Liver (tissue), 9 donors: ENCODE measurements around the gene DAO. TPM values are rescaled to one million over a fixed set of nuclear protein-coding genes. Genes with fewer than 3 reads are reported as not detected.
A peak's percentile ranks its signal among the peaks of the same experiment; 100 is the strongest.

Source experiments
- DNase-seq: peaks from one replicate; pipeline ENCODE4 v3.0.0-alpha.2; 2017; ENCODE audit warnings: low spot score
- H3K27ac ChIP-seq, 2 donors: one replicate each; pipeline ENCODE4 v1.7.0; 2013; ENCODE audit warnings: inconsistent platforms in 2 of 2, low read length in 2 of 2, control low read depth in 1 of 2, low read depth in 1 of 2, mild to moderate bottlenecking in 1 of 2
- H3K27me3 ChIP-seq, 4 donors: one replicate each; pipeline versions ENCODE4 v1.6.1 to v1.7.0; 2013; ENCODE audit warnings: low read length in 3 of 4, inconsistent platforms in 1 of 4, mild to moderate bottlenecking in 1 of 4, moderate library complexity in 1 of 4; ENCODE audit not compliant: control insufficient read depth in 4 of 4, insufficient read depth in 4 of 4
- H3K36me3 ChIP-seq, 4 donors: one replicate each; pipeline versions ENCODE4 v1.6.1 to v1.7.0; 2013; ENCODE audit warnings: low read length in 3 of 4, mild to moderate bottlenecking in 3 of 4, low read depth in 1 of 4, moderate library complexity in 1 of 4; ENCODE audit not compliant: control insufficient read depth in 4 of 4, insufficient read depth in 3 of 4
- H3K4me1 ChIP-seq, 4 donors: one replicate each; pipeline versions ENCODE4 v1.6.1 to v1.7.0; 2013; ENCODE audit warnings: low read length in 3 of 4, mild to moderate bottlenecking in 3 of 4, moderate library complexity in 1 of 4; ENCODE audit not compliant: control insufficient read depth in 4 of 4, insufficient read depth in 4 of 4
- H3K4me3 ChIP-seq, 3 donors: one replicate each; pipeline versions ENCODE4 v1.6.1 to v1.7.0; 2013; ENCODE audit warnings: low read length in 3 of 3, control low read depth in 1 of 3, low read depth in 1 of 3, mild to moderate bottlenecking in 1 of 3
- H3K9ac ChIP-seq, 2 donors: one replicate each; pipeline ENCODE4 v1.7.0; 2013; ENCODE audit warnings: low read length in 2 of 2, mild to moderate bottlenecking in 2 of 2, moderate library complexity in 2 of 2, control low read depth in 1 of 2, low read depth in 1 of 2
- H3K9me3 ChIP-seq, 4 donors: one replicate each; pipeline versions ENCODE4 v1.6.1 to v1.7.0; 2013; ENCODE audit warnings: low read length in 3 of 4; ENCODE audit not compliant: control insufficient read depth in 4 of 4
- EGR1 ChIP-seq, 2 donors: IDR thresholded peaks; 2 replicates each; pipeline ENCODE4 v1.6.1; 2016 to 2018; ENCODE audit warnings: antibody characterized with exemption in 2 of 2, low read depth in 2 of 2
- HNF4A ChIP-seq, 2 donors: conservative IDR thresholded peaks; 2 replicates each; pipeline ENCODE4 v1.6.1; 2016; ENCODE audit warnings: antibody characterized with exemption in 2 of 2, mild to moderate bottlenecking in 2 of 2
- HNF4G ChIP-seq: IDR thresholded peaks from 2 replicates; pipeline ENCODE4 v1.6.1; 2016; ENCODE audit warnings: antibody characterized with exemption
- JUND ChIP-seq, 2 donors: IDR thresholded peaks; 2 replicates each; pipeline ENCODE4 v1.6.1; 2016; ENCODE audit warnings: antibody characterized with exemption in 2 of 2
- NR2F2 ChIP-seq: IDR thresholded peaks from 2 replicates; pipeline ENCODE4 v1.6.1; 2016; ENCODE audit warnings: antibody characterized with exemption
- RXRA ChIP-seq, 2 donors: IDR thresholded peaks; 2 replicates each; pipeline ENCODE4 v1.6.1; 2017 to 2018; ENCODE audit warnings: antibody characterized with exemption in 2 of 2, mild to moderate bottlenecking in 1 of 2
- SP1 ChIP-seq: IDR thresholded peaks from 2 replicates; pipeline ENCODE4 v1.6.1; 2018; ENCODE audit warnings: antibody characterized with exemption, mild to moderate bottlenecking
- TAF1 ChIP-seq: conservative IDR thresholded peaks from 2 replicates; pipeline ENCODE4 v1.6.1; 2016; ENCODE audit warnings: antibody characterized with exemption, mild to moderate bottlenecking
- YY1 ChIP-seq: IDR thresholded peaks from 2 replicates; pipeline ENCODE4 v1.6.1; 2016; ENCODE audit warnings: antibody characterized with exemption, mild to moderate bottlenecking
- WGBS: extraction: QIAGEN DNeasy Blood & Tissue Kit; methylation state at CpG from one replicate; pipeline ENCODE4 v1.1.7; 2013; 5-methylcytosine and 5-hydroxymethylcytosine counted together
- polyA plus RNA-seq, 2 donors: library from polyadenylated mRNA; stranded (reverse) in 1 of 2; unstranded in 1 of 2; fragments of 200-250 nt in 1 of 2; fragments of >200 nt in 1 of 2; fragmentation: Nextera tagmentation in 1 of 2; extraction: Ambion mirVana in 1 of 2; gene quantifications; one replicate each; pipeline versions ENCODE4 v1.2.1 to v1.2.3, GENCODE V29; 2013 to 2015
- total RNA-seq, 2 donors: library from RNA; depleted of rRNA; stranded (reverse); fragments of >200 nt; gene quantifications; one replicate each; pipeline ENCODE4 v1.2.3, GENCODE V29; 2014
- TF ChIP-seq, protein P1 (sequence below): IDR thresholded peaks from 2 replicates; pipeline ENCODE4 v1.6.1; 2016; ENCODE audit warnings: antibody characterized with exemption
- TF ChIP-seq, protein P2 (sequence below): fragments of 150-350 bp; IDR thresholded peaks from 2 replicates; pipeline ENCODE4 v1.5.1; 2017; ENCODE audit warnings: improper control_type of control experiment, low read depth, low read length; ENCODE audit not compliant: missing input control
- donor health status: healthy.
- donor health status: healthy.
- donor health status: healthy.
- donor health status: healthy.
- donor health status: healthy.

Gene DAO
- total and polyA plus RNA-seq, 4 donors, result 0.84 to 51.4 (median 22.9) TPM

DNA sequence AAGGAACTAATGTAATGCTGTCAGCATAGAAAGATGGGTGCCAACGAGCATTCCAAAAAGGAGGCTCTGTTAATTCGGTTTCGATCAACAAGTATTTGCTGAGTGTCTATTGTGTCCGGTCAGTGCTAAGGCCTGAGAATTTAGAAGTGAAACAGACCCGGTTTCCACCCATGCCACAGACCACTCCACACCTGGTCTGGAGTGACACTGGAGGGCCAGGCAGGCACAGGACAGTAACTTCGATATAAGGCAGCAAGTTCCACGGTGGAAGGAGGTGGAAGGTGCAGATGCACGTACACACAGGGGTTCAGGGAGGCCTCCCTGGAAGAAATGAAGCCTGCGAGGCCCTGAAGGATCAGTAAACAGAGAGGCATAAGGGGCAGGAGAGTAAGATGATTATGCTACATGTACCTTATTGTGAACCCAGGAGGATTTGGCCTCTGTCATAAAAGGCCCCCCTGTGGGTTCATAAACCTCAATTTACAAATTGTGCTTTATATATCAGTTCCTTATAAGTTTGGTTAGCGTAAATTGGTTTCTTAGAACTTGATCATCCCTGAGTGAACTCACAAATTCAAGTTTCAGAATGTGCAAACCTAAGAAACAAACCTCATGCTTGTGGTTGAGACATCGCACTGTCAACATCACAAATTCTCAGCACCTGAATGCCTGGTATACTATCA is 48.4 kb upstream of the DAO start:
- Histone ChIP-seq H3K9me3 (no peaks in the 10 kb centered on the region), H3K27ac (peak overlapping the region in 1 of 2 donors; percentile 19), H3K4me1 (peaks cover 0 to 15% (median 5%) of the 10 kb centered on the region in 4 donors), H3K9ac (no peak overlapping the region), H3K4me3 (no peak overlapping the region), H3K27me3 (no peaks in the 10 kb centered on the region), H3K36me3 (peaks cover 0 to 18% (median 14%) of the 10 kb centered on the region in 4 donors)
- TF ChIP-seq EGR1 (IDR thresholded peaks at IDR 0.05; ENCODE audit: low read depth in 2 of 2) (no peak), NR2F2 (no peak), TAF1 (no peak), HNF4A (conservative IDR thresholded peaks at IDR 0.05) (no peak), YY1 (no peak), SP1 (no peak), JUND (IDR thresholded peaks at IDR 0.05) (no peak)
- TF ChIP-seq, protein P1, sequence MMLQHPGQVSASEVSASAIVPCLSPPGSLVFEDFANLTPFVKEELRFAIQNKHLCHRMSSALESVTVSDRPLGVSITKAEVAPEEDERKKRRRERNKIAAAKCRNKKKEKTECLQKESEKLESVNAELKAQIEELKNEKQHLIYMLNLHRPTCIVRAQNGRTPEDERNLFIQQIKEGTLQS, result no peak
- TF ChIP-seq, protein P2, sequence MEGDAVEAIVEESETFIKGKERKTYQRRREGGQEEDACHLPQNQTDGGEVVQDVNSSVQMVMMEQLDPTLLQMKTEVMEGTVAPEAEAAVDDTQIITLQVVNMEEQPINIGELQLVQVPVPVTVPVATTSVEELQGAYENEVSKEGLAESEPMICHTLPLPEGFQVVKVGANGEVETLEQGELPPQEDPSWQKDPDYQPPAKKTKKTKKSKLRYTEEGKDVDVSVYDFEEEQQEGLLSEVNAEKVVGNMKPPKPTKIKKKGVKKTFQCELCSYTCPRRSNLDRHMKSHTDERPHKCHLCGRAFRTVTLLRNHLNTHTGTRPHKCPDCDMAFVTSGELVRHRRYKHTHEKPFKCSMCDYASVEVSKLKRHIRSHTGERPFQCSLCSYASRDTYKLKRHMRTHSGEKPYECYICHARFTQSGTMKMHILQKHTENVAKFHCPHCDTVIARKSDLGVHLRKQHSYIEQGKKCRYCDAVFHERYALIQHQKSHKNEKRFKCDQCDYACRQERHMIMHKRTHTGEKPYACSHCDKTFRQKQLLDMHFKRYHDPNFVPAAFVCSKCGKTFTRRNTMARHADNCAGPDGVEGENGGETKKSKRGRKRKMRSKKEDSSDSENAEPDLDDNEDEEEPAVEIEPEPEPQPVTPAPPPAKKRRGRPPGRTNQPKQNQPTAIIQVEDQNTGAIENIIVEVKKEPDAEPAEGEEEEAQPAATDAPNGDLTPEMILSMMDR, result no peak
- DNase-seq, result no peak
- WGBS, result 94% methylated on average over 11 of the region's 11 CpGs

DNA sequence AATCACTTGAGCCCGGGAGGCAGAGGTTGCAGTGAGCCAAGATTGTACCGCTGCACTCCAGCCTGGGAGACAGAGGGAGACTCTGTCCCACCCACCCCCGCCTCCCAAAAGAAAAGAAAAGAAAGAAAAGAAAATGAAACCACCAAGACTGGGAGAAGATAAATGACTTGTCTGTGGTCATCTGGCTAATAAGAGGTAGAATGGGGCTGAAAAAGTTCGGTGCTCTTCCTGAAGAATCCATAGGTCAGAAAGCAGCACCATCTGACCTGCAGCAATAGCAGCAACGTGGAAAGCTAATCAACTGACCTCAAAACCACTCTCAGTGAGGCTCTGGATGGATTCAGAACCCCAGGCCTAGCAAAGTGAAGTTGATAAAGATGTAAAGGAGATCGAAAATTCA is 47.7 kb upstream of the DAO start:
- Histone ChIP-seq H3K4me3 (no peak overlapping the region), H3K9me3 (no peaks in the 10 kb centered on the region), H3K27me3 (no peaks in the 10 kb centered on the region), H3K27ac (peak overlapping the region; percentile 12 to 29), H3K36me3 (peaks cover 0 to 18% (median 14%) of the 10 kb centered on the region in 4 donors), H3K4me1 (peaks cover 0 to 12% (median 5%) of the 10 kb centered on the region in 4 donors), H3K9ac (no peak overlapping the region)
- TF ChIP-seq HNF4A (conservative IDR thresholded peaks at IDR 0.05) (no peak), JUND (IDR thresholded peaks at IDR 0.05) (no peak), SP1 (no peak), NR2F2 (no peak)
- 83% methylated on average over 6 of the region's 6 CpGs for WGBS
- DNase-seq, result no peak

DNA sequence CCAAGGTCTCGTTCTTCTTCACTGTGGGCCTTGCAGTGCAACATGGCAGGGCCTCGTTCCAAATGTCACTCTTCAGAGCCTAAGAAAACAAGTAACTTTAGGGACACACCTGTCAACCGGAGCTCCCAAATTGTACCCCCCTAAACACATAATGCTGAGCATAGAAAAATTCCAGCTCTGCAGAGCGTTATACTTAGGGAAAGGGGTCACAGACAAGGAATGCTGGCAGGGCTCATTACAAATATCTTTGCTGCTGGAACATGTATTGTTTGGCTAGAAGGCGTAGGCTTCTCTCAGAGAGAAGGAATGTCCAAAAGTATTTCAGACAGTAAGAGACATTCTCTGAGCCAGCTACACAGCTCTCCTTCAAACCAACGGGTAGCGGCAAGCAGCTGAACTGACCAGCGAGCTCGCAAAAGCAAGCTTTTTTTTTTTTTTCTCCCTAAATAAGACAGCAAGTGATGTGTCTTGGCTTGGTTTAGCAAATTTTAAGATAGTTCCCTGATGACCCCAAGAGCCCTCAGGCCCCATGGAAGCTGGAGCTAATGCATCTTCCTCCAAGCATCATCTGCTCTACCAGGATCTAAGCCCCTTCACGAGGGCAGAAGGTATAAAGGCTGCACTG is 47.0 kb upstream of the DAO start:
- WGBS, result 82% methylated on average over 10 of the region's 10 CpGs
- Histone ChIP-seq H3K4me1 (peaks cover 0 to 10% (median 5%) of the 10 kb centered on the region in 4 donors), H3K4me3 (no peak overlapping the region), H3K9me3 (no peaks in the 10 kb centered on the region), H3K36me3 (peaks cover 0 to 18% (median 14%) of the 10 kb centered on the region in 4 donors), H3K27ac (peak overlapping the region; percentile 56), H3K9ac (no peak overlapping the region), H3K27me3 (no peaks in the 10 kb centered on the region)
- TF ChIP-seq HNF4G (no peak), RXRA (IDR thresholded peaks at IDR 0.05) (peak in 1 of 2 donors; percentile 11)
- TF ChIP-seq, protein P2, result no peak
- TF ChIP-seq, protein P1, result no peak
- no peak for DNase-seq
